HG03469 (cell line): Measurements from ENCODE around the gene SLC26A11.

Source experiments
- ATAC-seq: cut with Tn5 transposase; IDR thresholded peaks from one replicate; pipeline ENCODE4 v1.9.1; 2021; ENCODE audit warnings: mild to moderate bottlenecking, moderate library complexity, moderate number of reproducible peaks; ENCODE audit not compliant: unreplicated experiment

Gene SLC26A11

DNA sequence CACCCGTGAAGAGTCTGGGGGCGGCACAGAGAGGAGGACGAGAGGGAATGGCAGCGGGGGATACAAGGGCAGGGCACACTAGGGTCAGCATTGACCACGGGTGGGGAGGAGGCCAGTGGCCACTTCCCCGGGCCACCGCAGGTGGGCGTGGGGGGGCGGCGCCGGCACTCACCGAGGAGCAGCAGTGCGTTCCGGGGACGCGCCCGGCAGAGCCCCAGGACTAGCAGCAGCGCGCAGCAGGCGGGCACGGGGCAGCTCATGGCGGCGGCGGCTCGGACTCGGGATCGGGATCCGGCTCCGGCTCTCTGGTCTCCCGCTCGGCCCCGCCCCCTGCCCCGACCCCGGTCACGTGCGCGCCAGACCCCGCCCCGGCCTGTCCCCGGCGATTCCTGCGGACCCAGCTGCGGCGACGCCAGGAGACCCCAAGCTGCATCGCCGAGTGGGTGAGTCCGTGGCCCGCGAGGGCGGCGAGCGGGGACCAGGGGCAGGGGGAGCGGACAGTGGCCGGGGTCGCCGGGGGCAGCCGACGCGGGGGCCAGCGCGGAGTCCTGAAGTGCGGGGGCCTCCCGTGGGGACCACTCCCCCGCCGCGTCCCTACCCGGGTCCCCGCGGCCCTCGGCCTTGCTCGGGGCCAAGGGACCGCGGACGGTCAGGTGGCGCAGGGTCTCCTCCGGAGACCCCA lies at the start of gene SLC26A11, which contains the start of gene SGSH:
Gene SLC26A11 (plus strand): TSS at position 374 of the 682 bp plus-strand sequence. CDS start 1,134 bp downstream, outside the sequence.
Gene SGSH (minus strand): TSS at position 280 of the 682 bp plus-strand sequence. CDS start 20 bp downstream, at position 260.
- peak; percentile 15 for ATAC-seq

DNA sequence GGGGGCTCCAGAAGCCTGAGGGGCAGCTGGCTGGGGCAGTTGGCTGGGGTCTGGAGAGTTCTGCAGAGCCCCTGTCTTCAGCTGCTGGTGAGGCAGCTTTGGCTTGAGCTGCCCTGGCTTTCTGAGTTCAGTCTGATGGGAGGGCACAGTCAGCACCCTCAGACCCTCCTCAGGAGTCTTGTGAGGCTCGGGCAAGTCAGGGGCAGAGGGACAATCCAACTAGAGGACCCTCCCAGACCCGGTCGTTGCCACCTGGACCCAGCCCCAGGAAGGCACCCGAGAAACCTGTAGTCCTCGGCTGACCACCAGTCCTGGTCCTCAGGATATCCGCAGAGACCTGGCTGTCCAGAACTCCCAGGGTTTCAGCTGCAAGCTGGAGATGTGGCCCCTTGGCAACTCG lies 48.5 kb upstream of the SLC26A11 start:
- ATAC-seq = no peak

DNA sequence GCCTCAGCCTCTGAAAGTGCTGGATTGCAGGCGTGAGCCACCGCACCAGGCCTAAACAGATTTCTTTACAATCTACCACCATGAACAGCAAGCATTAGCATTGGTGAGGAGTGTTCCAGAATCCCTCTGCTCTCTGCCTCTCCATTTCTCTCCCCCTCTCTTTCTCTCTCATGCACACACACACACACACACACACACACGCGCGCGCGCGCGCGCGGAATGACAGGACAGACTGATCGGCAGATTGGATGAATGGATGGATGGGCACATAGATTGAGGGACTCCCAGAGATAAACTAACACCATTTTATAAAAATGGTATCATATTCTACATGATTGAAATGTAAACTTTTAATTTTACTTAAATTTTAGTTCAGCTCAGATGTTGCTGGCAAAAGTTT lies 47.1 kb upstream of the SLC26A11 start:
- no peak for ATAC-seq

DNA sequence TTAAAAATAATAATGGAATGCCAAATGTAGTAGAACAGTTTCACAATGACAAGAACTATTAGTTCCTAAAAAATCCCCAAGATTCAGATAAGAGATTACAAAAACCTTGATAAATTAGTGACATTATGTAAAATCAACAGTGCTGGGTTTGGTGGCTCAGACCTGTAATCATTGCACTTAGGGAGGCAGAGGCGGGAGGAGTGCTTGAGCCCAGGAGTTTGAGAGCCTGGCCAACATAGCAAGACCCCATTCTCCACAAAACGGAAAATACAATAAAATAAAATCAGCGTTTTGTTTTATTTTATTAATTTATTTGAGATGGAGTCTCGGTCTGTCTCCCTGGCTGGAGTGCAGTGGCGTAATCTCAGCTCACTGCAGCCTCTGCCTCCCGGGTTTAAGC lies 46.3 kb upstream of the SLC26A11 start:
- ATAC-seq = no peak

DNA sequence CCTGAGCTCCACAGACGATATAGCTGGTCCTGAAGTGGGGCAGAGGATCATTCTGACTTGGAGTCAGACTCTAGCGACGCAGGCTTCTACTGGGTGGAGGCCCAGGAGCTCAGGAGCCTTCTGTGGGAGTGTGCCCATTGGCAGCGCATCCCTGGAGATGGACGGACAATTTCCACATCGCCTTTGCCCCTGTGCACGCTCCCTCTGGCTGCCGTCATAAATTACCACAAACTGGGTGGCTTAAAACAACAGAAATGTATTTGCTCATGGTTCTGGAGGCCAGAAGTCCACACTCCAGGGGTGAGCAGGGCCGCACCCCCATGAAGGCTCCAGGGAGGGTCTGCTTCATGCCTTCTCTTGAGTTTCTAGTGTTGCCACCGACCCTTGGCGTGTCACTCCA lies 43.5 kb upstream of the SLC26A11 start:
- ATAC-seq = no peak

DNA sequence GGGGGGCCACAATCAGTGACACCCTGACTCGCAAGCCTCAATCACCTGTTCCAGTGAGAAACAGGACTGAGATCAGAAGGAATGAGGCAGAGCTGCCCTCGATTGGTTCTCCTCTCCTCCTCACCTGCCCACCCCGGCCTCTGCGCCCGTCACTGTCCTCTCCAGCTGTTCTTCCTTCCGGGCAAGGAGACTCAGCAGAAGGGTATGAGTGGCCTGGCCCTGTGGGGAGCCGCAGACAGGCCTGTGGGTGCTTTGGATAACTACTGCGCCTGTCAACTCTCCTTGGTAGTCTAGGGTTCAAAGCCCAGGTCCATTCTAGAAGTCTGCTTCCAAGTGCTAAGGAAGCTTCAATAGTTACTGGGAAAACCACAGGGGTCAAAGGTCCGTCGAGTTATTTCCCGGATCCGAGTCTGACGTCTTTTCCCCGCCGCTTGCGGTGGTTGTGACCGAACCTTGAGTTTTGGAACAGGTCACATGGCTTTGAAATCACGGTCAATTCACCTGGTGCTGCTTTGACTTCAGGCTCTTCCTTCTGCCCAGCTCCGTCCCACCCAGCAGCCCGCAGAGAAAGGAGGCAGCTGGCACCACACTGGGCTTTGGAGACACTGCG lies 42.1 kb upstream of the SLC26A11 start:
- no peak for ATAC-seq

DNA sequence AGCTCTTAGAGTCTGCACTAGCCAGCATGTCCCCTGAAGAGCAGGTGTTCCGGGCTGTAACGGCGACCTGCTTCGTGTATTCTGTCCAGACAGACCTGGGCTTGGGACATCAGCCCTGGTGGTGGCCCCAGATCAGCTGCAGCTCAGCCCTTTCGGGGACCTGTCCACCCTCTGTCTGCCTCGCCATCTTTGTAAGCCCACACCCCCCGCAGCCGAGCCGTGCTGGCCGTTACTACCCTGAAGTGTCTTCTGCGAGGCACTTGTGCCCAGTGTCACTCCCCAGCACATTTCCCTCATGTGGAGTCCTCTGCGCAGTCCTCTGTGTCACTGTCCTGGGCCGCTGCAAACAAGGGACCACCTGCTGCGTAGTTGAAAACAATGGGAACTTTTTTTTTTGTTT lies 40.0 kb upstream of the SLC26A11 start:
- ATAC-seq = no peak

DNA sequence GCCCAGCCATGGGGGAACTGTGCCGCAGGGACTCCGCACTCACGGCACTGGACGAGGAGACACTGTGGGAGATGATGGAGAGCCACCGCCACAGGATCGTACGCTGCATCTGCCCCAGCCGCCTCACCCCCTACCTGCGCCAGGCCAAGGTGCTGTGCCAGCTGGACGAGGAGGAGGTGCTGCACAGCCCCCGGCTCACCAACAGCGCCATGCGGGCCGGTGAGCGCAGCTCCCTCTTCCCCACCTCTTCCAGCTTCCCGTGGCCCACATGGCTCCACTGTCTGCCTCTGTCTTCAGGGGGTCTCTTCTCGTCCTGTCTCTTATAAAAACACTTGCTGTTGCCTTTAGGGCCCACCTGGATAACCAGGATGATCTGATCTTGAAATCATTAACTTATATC lies 38.8 kb upstream of the SLC26A11 start:
- ATAC-seq = no peak

DNA sequence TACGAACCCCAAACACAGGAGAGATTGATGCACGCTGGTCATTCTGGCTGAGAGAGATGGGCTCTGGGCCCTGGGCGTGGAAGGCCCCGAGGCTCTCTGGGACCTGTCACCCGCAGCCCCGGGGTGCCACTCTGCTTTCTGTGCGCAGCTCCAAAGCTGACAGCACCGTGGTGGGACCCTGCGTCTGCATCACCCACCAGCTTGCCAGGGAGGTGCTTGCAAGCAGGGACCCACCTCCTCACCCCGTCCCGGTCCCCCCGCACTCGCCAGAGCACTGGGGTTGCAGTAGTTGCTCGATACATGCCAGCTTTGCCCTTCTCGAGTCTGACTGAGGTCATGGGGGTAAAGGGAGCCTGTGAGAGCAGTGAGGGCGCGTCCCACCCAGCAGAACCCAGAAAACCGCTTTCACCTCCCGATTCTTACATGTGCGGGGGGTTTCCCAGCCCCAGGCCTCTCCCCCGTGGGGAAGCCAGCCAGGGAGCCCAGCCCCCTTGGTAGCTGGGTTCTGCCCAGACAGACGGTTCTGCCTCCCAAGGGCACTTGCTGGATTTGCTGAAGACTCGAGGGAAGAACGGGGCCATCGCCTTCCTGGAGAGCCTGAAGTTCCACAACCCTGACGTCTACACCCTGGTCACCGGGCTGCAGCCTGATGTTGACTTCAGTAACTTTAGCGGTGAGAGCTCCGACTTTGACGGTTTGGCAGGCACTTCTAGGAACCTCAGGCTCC lies 37.9 kb upstream of the SLC26A11 start:
- ATAC-seq = no peak

DNA sequence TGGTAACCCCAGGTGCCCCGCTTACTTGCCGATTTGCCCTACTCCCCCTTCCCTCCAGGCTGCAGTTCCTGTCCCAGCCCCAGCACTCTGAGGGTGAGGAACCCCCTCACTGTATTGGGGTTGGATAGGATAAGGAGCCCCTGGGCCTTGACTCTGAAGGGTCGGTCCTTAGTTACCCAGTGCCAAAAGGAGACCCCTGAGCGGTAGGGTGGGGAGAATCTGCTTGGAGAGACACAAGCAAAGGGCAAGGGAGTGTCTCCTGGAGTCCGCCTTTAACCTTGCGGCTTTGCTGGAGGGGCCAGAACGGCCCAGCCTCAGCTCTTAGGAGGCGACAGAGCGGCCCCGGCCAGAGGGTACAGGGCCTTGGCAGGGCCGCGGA lies 37.4 kb upstream of the SLC26A11 start:
- no peak for ATAC-seq

DNA sequence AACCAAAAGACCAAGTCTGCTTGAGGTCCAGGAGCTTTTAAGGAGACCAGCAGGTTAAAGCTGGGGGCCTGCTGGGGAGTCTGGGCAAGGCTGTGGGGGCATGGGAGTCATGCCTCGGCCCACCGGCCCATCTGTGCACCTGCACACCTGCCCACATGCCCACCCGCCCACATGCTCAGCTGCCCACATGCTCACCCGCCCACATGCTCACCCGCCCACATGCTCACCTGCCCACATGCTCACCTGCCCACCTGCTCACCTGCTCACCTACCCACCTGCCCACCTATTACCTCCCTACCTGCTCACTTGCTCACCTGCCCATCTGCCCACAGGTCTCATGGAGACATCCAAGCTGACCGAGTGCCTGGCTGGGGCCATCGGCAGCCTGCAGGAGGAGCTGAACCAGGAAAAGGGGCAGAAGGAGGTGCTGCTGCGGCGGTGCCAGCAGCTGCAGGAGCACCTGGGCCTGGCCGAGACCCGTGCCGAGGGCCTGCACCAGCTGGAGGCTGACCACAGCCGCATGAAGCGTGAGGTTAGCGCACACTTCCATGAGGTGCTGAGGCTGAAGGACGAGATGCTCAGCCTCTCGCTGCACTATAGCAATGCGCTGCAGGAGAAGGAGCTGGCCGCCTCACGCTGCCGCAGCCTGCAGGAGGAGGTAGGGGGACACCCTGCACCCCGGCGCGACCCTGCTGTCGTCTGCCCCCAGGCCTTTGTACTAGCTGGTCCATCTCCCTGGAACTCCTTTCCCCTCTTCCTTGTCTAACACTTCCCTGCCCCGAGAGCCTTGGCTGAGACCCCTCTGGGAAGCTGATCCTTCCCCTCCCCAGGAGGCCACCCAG lies 36.4 kb upstream of the SLC26A11 start:
- ATAC-seq = no peak

DNA sequence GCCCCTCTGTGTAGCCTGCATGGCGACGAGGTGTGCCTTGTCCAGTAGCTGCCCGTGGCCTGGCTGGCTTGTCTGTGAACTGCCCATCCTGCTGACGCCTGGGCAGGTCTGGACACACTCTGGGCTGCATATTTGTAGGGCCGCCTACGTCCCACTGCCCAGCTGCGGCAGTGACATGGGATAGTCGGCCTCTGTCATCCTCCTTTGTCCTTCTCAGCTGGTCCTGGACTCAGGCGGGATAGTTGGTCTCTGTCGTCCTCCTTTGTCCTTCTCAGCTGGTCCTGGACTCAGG lies 35.9 kb upstream of the SLC26A11 start:
- no peak for ATAC-seq

DNA sequence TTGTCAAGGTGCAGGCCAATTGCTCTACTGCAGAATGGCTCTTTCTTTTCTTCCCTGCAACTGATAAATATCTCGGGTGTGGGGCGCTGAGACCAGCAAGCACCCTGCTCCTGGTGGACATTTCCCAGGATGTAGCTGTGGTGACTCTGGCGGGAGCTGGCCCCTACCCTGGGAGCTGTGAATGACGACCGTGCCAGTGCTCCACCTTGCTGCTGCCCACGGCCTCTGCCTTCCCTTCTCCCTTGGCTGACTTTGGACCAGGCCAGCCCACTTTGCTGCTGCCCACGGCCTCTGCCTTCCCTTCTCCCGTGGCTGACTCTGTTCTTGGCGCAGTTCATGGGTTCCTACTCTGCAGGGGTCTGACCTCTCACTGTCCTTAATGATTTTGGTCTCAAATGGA lies 34.3 kb upstream of the SLC26A11 start:
- ATAC-seq = no peak

DNA sequence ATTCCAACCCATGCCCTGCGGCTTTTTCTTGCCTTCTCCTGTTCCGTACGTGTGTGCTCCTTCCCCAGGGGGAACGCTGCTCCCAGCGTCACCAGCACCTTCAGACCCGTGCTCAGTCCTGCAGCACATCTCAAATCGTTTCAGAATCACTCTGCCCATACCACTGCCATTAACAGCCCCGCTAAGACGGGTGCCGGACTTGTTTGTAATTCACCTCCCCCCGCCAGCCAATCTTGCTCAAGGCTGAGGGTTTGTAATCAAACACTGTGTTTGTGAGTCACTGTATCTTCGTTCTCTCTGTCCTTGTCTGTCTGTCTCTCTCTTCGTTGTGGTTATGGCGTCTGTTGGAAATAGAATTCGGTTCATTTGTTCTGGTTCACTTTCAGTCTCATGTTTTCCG lies 33.1 kb upstream of the SLC26A11 start:
- no peak for ATAC-seq

DNA sequence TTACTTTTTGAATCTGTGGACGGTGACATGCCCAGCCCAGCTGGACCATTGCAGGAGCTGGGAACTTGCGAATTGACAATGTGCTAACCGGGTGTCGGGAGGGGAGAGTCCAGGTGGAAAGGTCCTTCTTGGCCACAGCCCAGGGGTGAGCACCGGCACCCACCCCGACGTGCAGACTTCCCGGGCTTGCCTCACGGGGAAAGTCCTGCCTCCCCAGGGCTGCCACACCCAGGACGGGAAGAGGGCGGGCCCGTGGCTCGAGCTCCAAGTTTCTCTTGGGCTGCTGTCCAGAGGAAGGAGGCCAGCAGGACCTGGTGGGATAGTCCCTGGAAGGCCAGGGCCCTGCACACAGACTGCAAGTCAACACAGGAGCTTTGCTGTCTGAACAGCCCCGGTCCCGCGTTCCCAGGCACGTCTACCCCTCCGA lies 32.7 kb upstream of the SLC26A11 start:
- ATAC-seq = no peak

DNA sequence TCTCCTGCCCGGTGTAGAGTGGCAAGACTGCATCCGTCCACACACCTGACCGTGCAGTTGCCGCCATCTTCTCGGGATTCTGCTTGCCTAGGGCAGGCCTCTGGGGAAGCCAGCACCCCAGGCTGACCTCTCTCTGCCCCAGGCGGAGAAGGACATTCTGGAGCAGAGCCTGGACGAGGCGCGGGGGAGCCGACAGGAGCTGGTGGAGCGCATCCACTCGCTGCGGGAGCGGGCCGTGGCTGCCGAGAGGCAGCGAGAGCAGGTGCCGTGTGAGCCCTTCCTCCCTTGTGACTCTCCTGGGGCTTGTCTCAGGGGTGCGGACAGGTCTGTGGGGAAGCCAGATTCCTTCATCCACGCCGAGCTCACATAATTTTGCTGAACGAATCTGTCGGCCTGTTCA lies 30.6 kb upstream of the SLC26A11 start:
- no peak for ATAC-seq

DNA sequence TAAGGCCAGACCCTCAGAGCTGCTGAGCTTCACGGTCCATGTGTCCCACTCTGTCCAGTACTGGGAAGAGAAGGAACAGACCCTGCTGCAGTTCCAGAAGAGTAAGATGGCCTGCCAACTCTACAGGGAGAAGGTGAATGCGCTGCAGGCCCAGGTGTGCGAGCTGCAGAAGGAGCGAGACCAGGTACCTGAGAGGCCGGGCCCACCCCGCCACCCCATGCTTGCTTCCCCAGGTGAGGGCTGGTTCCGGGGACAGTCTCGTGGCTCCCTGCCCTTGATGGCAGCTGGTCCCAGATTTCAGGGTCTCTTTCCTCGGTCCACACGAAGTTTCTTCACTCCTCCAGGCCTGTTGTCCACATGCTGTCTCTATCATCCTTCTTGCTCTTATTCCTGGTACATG lies 29.5 kb upstream of the SLC26A11 start:
- ATAC-seq = no peak

DNA sequence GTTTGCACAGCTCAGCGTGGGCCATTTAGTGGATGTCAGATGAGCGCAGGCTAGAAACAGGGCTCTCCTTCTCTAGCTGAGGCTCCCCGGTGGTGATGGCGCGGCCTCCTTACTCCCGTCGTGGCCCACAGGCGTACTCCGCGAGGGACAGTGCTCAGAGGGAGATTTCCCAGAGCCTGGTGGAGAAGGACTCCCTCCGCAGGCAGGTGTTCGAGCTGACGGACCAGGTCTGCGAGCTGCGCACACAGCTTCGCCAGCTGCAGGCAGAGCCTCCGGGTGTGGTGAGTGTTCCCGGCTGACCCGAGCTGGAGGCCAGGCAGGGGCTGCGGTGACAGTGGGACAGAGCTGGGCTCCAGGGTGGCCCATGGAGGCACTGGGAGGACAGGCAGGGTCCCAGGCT lies 29.0 kb upstream of the SLC26A11 start:
- ATAC-seq = no peak

DNA sequence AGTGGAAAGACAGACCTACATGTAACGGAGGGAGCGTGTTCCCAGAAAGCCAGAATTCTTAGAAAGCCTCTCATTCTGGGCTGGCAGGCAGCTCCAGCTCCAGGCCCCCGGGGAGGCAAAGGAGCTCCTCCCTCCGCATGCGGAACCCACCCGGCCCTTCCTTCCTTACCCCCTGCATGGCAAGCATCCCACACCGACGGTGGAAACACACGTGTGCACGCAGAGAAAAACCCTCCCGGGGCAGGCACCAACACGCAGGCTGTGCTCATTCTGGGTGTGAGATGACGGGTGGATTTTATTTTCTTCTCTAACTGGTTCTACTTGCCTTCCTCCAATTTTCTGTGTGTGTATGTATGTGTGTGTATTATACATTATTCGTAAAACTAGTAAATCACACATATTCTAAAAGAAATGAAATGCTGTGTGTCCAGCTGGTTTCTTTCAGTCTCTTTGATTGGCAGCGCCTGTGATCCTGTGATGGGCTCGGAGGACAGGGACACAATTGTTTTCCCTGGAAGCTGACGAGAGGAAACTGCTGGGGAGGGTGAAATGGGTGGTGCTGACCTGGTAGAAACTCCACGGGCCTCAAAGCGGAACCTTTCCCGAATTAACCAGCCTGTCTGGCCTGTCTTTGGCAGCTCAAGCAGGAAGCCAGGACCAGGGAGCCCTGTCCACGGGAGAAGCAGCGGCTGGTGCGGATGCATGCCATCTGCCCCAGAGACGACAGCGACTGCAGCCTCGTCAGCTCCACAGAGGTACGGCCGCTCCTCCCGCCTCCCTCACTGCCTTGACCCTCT lies 28.2 kb upstream of the SLC26A11 start:
- no peak for ATAC-seq

DNA sequence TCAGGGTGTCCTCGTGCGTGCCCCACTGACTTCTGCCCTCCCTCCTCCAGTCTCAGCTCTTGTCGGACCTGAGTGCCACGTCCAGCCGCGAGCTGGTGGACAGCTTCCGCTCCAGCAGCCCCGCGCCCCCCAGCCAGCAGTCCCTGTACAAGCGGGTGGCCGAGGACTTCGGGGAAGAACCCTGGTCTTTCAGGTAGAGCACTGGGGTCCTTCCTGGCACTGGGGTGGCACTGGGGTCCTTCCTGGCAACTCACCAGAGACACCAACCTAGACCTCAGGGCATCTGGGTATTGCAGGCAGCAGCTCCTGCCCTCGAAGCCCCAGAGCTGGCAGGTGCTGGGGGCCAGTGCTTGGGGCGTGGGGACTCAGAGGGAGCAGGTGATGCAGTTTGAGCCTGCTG lies 25.1 kb upstream of the SLC26A11 start:
- ATAC-seq = no peak
